OCI-LY1 (cell line): ENCODE measurements around the gene ASB13.

Experiments
- H2AFZ ChIP-seq: fragments of 200-600 bp; sonication (generic), shearing (Covaris generic); 2 replicates; pipeline ENCODE4 v1.6.0; 2014; ENCODE audit warnings: antibody characterized with exemption, mild to moderate bottlenecking, low read length
- H3F3A ChIP-seq: fragments of 200-600 bp; sonication (generic), shearing (Covaris generic); 2 replicates; pipeline ENCODE4 v1.6.0; 2014; ENCODE audit warnings: mild to moderate bottlenecking, antibody characterized with exemption, low read length, moderate library complexity; ENCODE audit not compliant: insufficient read depth
- H3K27ac ChIP-seq: fragments of 200-600 bp; sonication (generic); 2 replicates; pipeline ENCODE4 v1.5.1; 2014; ENCODE audit warnings: low read length, mixed run types, mild to moderate bottlenecking, low read depth; ENCODE audit not compliant: poor library complexity, severe bottlenecking
- H3K27me3 ChIP-seq: fragments of 200-600 bp; sonication (generic); 2 replicates; pipeline ENCODE4 v1.6.0; 2014; ENCODE audit warnings: antibody characterized with exemption, mild to moderate bottlenecking, low read length, moderate library complexity; ENCODE audit not compliant: insufficient read depth
- H3K36me3 ChIP-seq: fragments of 200-600 bp; sonication (generic); 2 replicates; pipeline ENCODE4 v1.6.1; 2014; ENCODE audit warnings: mild to moderate bottlenecking, antibody characterized with exemption, low read length, moderate library complexity, mixed read lengths; ENCODE audit not compliant: insufficient read depth
- H3K4me1 ChIP-seq: fragments of 200-600 bp; sonication (generic); 2 replicates; pipeline ENCODE4 v1.5.1; 2014; ENCODE audit warnings: mild to moderate bottlenecking, low read length, moderate library complexity; ENCODE audit not compliant: insufficient read depth, severe bottlenecking
- H3K4me2 ChIP-seq: fragments of 200-600 bp; sonication (generic), shearing (Covaris generic); 2 replicates; pipeline ENCODE4 v1.6.1; 2014; ENCODE audit warnings: low read length
- H3K4me3 ChIP-seq: fragments of 200-600 bp; sonication (generic); 2 replicates; pipeline ENCODE4 v1.5.1; 2014; ENCODE audit warnings: low read length, low read depth, mild to moderate bottlenecking, mixed read lengths; ENCODE audit not compliant: poor library complexity, severe bottlenecking
- H3K79me2 ChIP-seq: fragments of 200-600 bp; shearing (Covaris generic); 2 replicates; pipeline ENCODE4 v1.6.1; 2016; ENCODE audit warnings: mixed run types, low read length, mixed read lengths; ENCODE audit not compliant: insufficient read depth
- H3K9ac ChIP-seq: fragments of 200-600 bp; sonication (generic), shearing (Covaris generic); 2 replicates; pipeline ENCODE4 v1.6.1; 2014; ENCODE audit warnings: mild to moderate bottlenecking, low read length, mixed read lengths
- H3K9me2 ChIP-seq: fragments of 200-600 bp; sonication (generic), shearing (Covaris generic); 2 replicates; pipeline ENCODE4 v1.6.1; 2014; ENCODE audit warnings: low read depth, mild to moderate bottlenecking, low read length, mixed read lengths
- H3K9me3 ChIP-seq: fragments of 200-600 bp; shearing (Covaris generic); 2 replicates; pipeline ENCODE4 v1.6.1; 2014; ENCODE audit warnings: low read length, mixed read lengths
- H4K20me1 ChIP-seq: fragments of 200-600 bp; sonication (generic), shearing (Covaris generic); 2 replicates; pipeline ENCODE4 v1.6.0; 2016; ENCODE audit warnings: mild to moderate bottlenecking, low read length; ENCODE audit not compliant: insufficient read depth
- CTCF ChIP-seq: fragments of 200-600 bp; sonication (generic), shearing (Covaris generic); IDR thresholded peaks from 2 replicates; pipeline ENCODE4 v1.5.1; 2017; ENCODE audit warnings: mild to moderate bottlenecking, antibody characterized with exemption, low read length, moderate library complexity, mixed read lengths
- EZH2 ChIP-seq: fragments of 200-600 bp; sonication (generic), shearing (Covaris generic); IDR thresholded peaks from 2 replicates; pipeline ENCODE4 v1.8.0; 2017; ENCODE audit warnings: borderline replicate concordance, mixed run types, mild to moderate bottlenecking, antibody characterized with exemption, low read length, moderate library complexity, mixed read lengths

The ASB13 gene

GRCh38 chr10:5616046-5616445 lies 50.3 kb downstream of the ASB13 start:
- Histone ChIP-seq H3K27ac (no peak overlapping the region), H3K79me2 (no peaks in the 10 kb centered on the region), H2AFZ (no peak overlapping the region), H3K27me3 (no peaks in the 10 kb centered on the region), H3K4me1 (no peaks in the 10 kb centered on the region), H3K36me3 (no peaks in the 10 kb centered on the region), H3K9me2 (no peaks in the 10 kb centered on the region), H3K4me3 (no peak overlapping the region), H3K9me3 (no peaks in the 10 kb centered on the region), H3F3A (no peaks in the 10 kb centered on the region), H3K9ac (no peak overlapping the region), H4K20me1 (no peaks in the 10 kb centered on the region), H3K4me2 (no peak overlapping the region)
- TF ChIP-seq EZH2 (no peak), CTCF (no peak)

GRCh38 chr10:5615316-5615715 lies 51.1 kb downstream of the ASB13 start:
- Histone ChIP-seq H3K27me3 (no peaks in the 10 kb centered on the region), H4K20me1 (no peaks in the 10 kb centered on the region), H3K4me3 (no peak overlapping the region), H3K79me2 (no peaks in the 10 kb centered on the region), H3K4me1 (no peaks in the 10 kb centered on the region), H3K9me3 (no peaks in the 10 kb centered on the region), H3F3A (no peaks in the 10 kb centered on the region), H3K9me2 (no peaks in the 10 kb centered on the region), H3K27ac (no peak overlapping the region), H3K9ac (no peak overlapping the region), H3K36me3 (no peaks in the 10 kb centered on the region), H3K4me2 (no peak overlapping the region), H2AFZ (no peak overlapping the region)
- TF ChIP-seq EZH2 = no peak
- TF ChIP-seq CTCF = no peak

DNA sequence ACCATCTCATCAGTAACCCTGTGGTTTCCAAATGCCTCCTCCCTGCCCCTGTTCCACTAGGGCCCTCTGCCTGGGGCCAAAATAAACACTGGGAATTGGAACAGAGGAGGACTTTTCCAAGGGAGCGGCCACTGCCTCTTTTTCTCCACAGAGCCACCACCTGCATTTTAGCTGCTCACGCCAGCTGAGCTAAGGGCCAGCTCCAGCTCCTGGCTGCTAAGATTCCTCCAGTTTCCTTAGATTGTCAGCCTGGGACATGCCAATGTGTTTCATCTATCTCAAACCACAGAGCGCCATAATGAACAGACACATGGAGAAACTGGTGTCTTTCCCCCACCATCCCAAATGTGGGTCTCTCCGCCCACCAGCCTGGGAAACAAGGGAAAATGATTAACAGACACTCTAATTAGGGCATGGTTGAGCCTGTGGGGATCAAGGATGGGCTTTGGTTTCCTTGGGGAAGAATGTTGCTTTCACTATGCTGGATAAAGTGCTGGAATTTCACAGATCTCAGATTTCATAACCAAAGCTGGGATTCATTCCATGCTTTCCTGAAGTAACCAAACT lies 52.2 kb downstream of the ASB13 start:
- Histone ChIP-seq H3K27ac (no peak overlapping the region), H2AFZ (no peak overlapping the region), H3K4me1 (no peaks in the 10 kb centered on the region), H3K27me3 (no peaks in the 10 kb centered on the region), H3F3A (no peaks in the 10 kb centered on the region), H3K9me3 (no peaks in the 10 kb centered on the region), H3K79me2 (no peaks in the 10 kb centered on the region), H3K4me3 (no peak overlapping the region), H3K9me2 (no peaks in the 10 kb centered on the region), H3K9ac (no peak overlapping the region), H3K4me2 (no peak overlapping the region), H3K36me3 (no peaks in the 10 kb centered on the region), H4K20me1 (no peaks in the 10 kb centered on the region)
- TF ChIP-seq EZH2 (no peak), CTCF (no peak)
